Heart right ventricle (tissue), 16 donors: ENCODE measurements around the gene ARHGAP23. TPM values are rescaled to one million over a fixed set of nuclear protein-coding genes. Genes with fewer than 3 reads are reported as not detected.

Experiments used
- ATAC-seq, 8 donors: fragments of 200-7000 bp; cut with Tn5 transposase; one replicate each; pipeline ENCODE4 v1.9.1; 2020; ENCODE audit warnings: mild to moderate bottlenecking in 8 of 8, moderate library complexity in 8 of 8, moderate number of reproducible peaks in 1 of 8
- DNase-seq, 2 donors: peaks; one replicate each; pipeline ENCODE4 v3.0.0-alpha.2; 2020
- H3K27ac ChIP-seq, 10 donors: fragments of 200-600 bp; sonication (generic) in 2 of 10; one replicate each; pipeline versions ENCODE4 v1.5.0 to v1.8.0; 2020 to 2022; ENCODE audit warnings: mild to moderate bottlenecking in 3 of 10
- H3K27me3 ChIP-seq, 7 donors: fragments of 200-600 bp; one replicate each; pipeline ENCODE4 v1.8.0; 2021 to 2022; ENCODE audit warnings: mild to moderate bottlenecking in 2 of 7
- H3K36me3 ChIP-seq, 9 donors: fragments of 200-600 bp; sonication (generic) in 1 of 9; one replicate each; pipeline versions ENCODE4 v1.5.0 to v1.8.0; 2020 to 2022; ENCODE audit warnings: mild to moderate bottlenecking in 2 of 9
- H3K4me1 ChIP-seq, 9 donors: fragments of 200-600 bp; sonication (generic) in 1 of 9; one replicate each; pipeline versions ENCODE4 v1.5.0 to v1.8.0; 2020 to 2022; ENCODE audit warnings: mild to moderate bottlenecking in 4 of 9
- H3K4me3 ChIP-seq, 10 donors: fragments of 200-600 bp; sonication (generic) in 2 of 10; one replicate each; pipeline versions ENCODE4 v1.5.0 to v1.8.0; 2020 to 2022; ENCODE audit warnings: mild to moderate bottlenecking in 7 of 10, moderate library complexity in 2 of 10
- H3K9me3 ChIP-seq, 11 donors: fragments of 200-600 bp in 10 of 11; sonication (generic) in 2 of 11; one replicate each; pipeline versions ENCODE4 v1.5.0 to v1.8.0; 2013 to 2022; ENCODE audit warnings: mild to moderate bottlenecking in 2 of 11, control low read depth in 1 of 11, moderate library complexity in 1 of 11
- CTCF ChIP-seq, 9 donors: fragments of 200-600 bp; sonication (generic) in 2 of 9; IDR thresholded peaks; one replicate each; pipeline versions ENCODE4 v1.5.0 to v1.8.0; 2021 to 2022; ENCODE audit warnings: antibody characterized with exemption in 9 of 9, mild to moderate bottlenecking in 5 of 9, moderate library complexity in 1 of 9
- WGBS, 2 donors: extraction: QIAGEN DNeasy Blood & Tissue Kit; methylation state at CpG; one replicate each; pipeline ENCODE4 v1.1.7; 2013; ENCODE audit warnings: inconsistent platforms in 1 of 2; 5-methylcytosine and 5-hydroxymethylcytosine counted together
- intact Hi-C, 10 donors: fragments of 100-400 bp; cut with DNase I; formaldehyde crosslinking; loops; one replicate each; pipeline versions ENCODE4 v1.11.1 to v1.14.2; 2022
- polyA plus RNA-seq, 2 donors: library from polyadenylated mRNA; stranded (reverse); fragments of 200-250 nt; gene quantifications; one replicate each; pipeline ENCODE4 v1.2.3, GENCODE V29; 2013
- total RNA-seq, 10 donors: library from RNA; stranded (reverse); fragmentation: NEBNext Ultra II Directional in 3 of 10; extraction: Animal tissue kit (Norgen Biotek cat#: 25700) in 3 of 10; gene quantifications; one replicate each; pipeline versions ENCODE4 v1.2.1 to v1.2.4, GENCODE V29; 2021 to 2023
- donor health status: Arrhythmogenic right ventricular cardiomyopathy.
- donor health status: ischemic (EF 13 %, LVEDD 7.1; RV severe dilation, severe dysfunction).
- donor health status: healthy with polysubstance abuse.
- donor health status: DM: no; HTN: yes; CAD: no.
- donor health status: DM: no; HTN: no; CAD: no.
- donor health status: ischemic (EF 25% LVEDD 6.9; RV normal size, moderate dysfunction).
- donor health status: ischemic (EF 25% LVEDD 5.7; RV mildly dilated, moderate dysfunction).
- donor health status: healthy.
- donor health status: DM: yes; HTN: yes; CAD: no.
- donor health status: Ischemic cardiomyopathy.
- donor health status: ischemic (EF 35%, LVEDD 5.7; RV mildly dilated, moderate dysfunction).
- donor health status: nonischemic (EF 11% LVEDD 7.7; RV severe dilation, severe dysfunction).
- donor health status: DM: yes; HTN: yes; CAD: no.
- donor health status: PGD.
- donor health status: ischemic (EF 29% LVEDD 5.4; RV normal size, mild dysfunction).
- donor health status: nonischemic (EF 23%, LVEDD 6.1; RV moderate dilation, normal function).

ARHGAP23 gene
- total and polyA plus RNA-seq, 12 donors: 31.5 to 78.4 (median 63.1) TPM

DNA sequence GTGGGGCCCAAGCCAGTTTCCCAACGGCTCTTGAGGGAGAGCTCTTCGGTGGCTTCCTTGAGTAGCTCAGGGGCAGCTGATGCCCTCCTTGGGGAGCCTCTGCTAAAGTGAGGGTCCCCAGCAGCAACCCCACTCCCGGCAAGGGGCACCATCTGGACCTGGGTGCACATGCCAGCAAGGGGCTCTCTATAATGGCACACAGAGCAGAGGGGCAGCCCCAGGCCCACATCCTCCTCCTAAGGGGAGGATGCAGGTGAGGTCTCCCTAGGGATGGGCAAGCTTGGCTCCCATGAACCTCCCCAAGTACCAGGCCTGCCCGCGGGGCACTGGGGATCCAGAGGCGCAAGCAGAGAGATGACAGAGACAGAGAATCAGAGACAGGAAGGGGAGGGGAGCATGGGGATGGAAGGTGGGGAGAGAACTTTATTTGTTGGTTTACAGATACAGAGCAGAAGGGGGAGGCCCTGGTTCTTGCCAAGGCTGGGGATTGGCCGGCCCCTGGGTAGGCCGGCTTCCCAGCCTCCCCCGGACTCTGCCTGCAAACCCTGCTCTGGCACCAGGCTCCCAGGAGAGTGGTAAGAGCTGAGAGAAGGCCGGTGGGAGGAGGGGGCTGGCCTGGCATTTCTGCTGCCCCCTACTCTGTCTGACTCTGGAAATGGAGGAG lies 116.0 kb downstream of the ARHGAP23 start:
- Histone ChIP-seq H3K27me3 (peaks cover 0 to 49% (median 31%) of the 10 kb centered on the region in 7 donors), H3K4me1 (peaks cover 0 to under 1% (median 0%) of the 10 kb centered on the region in 9 donors), H3K4me3 (no peak overlapping the region), H3K36me3 (no peaks in the 10 kb centered on the region), H3K27ac (no peak overlapping the region), H3K9me3 (no peaks in the 10 kb centered on the region)
- no peak for TF ChIP-seq CTCF (IDR thresholded peaks at IDR 0.05)
- DNase-seq (no peak), ATAC-seq (no peak)
- 69 to 78% methylated on average over 10 of the region's 10 CpGs for WGBS, 2 donors
- intact Hi-C loops: no loop called here

DNA sequence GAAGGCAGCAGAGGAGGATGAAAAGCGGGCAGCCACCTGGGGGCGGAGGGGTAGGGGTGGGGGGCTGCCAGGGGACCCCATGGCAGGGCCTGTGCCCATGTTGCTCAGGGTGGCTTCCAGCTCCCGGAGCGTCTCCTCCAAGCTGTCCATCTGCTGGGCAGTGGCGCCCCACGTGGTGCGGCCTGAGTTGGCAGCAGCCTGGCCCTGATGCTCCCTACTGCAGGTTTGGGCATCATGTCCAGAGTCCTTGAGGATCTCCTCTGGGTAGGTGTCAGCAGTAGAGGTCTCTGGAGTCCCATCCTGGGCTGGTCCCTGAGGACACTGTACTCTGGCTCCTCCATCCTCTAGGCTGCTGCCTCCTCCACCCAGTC lies 116.6 kb downstream of the ARHGAP23 start:
- 84 to 85% methylated on average over 7 of the region's 7 CpGs for WGBS, 2 donors
- no peaks in the 10 kb centered on the region for H3K9me3 ChIP-seq
- DNase-seq (no peak), ATAC-seq (no peak)
- H3K4me1 ChIP-seq: peaks cover 0 to 5% (median 0%) of the 10 kb centered on the region in 9 donors
- H3K27me3 ChIP-seq: peaks cover 0 to 44% (median 31%) of the 10 kb centered on the region in 7 donors
- H3K4me3 ChIP-seq: no peak overlapping the region
- no peak overlapping the region for H3K27ac ChIP-seq
- TF ChIP-seq CTCF (IDR thresholded peaks at IDR 0.05): no peak
- intact Hi-C loops: loop anchor here in 1 of 10 donors (5.0 kb wide), 1 partner anchor 57 kb away; no protein-coding TSS in a partner anchor
- H3K36me3 ChIP-seq: no peaks in the 10 kb centered on the region

DNA sequence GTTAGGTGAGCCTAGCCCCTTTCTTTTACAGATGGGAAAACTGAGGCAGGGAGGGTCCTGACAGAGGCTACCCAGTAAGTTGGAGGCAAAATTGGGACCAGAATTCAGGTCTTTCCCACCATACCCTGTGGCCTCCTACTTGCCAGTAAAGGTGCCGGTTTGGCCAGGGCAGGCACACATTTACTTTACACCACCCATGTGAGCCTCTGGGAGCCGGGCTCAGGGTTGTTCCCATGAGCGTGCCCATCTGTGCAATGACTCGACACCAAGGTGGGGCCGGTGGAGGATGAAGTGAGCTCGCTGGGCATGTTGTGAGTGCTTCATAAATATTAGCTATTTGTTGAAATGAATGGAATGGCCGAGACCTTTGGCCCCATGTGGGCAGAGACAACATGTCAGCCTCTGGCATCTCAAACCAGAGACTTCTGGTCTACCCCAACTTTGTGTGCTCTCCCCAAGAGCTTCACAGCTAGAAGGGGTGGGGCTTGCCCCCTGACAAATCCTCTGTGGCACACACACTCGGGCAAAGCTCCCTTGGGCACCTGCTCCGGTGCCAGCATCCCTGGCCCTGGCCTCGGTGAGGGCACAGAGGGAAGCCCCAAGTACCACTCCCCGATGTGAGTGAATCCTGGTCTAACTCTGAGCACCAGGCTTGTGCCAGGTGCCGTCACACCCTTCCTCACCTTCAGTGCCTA lies 117.4 kb downstream of the ARHGAP23 start:
- no peak for DNase-seq
- peaks cover 0 to 40% (median 29%) of the 10 kb centered on the region in 7 donors for H3K27me3 ChIP-seq
- H3K4me1 ChIP-seq: peaks cover 0 to 9% (median 0%) of the 10 kb centered on the region in 9 donors
- WGBS, 2 donors: 88 to 90% methylated on average over 12 of the region's 12 CpGs
- intact Hi-C loops: loop anchor here in 1 of 10 donors (5.0 kb wide), 1 partner anchor 57 kb away; no protein-coding TSS in a partner anchor
- no peak for TF ChIP-seq CTCF (IDR thresholded peaks at IDR 0.05)
- no peak overlapping the region for H3K4me3 ChIP-seq
- no peak overlapping the region for H3K27ac ChIP-seq
- H3K9me3 ChIP-seq: no peaks in the 10 kb centered on the region
- no peaks in the 10 kb centered on the region for H3K36me3 ChIP-seq
- ATAC-seq: no peak

DNA sequence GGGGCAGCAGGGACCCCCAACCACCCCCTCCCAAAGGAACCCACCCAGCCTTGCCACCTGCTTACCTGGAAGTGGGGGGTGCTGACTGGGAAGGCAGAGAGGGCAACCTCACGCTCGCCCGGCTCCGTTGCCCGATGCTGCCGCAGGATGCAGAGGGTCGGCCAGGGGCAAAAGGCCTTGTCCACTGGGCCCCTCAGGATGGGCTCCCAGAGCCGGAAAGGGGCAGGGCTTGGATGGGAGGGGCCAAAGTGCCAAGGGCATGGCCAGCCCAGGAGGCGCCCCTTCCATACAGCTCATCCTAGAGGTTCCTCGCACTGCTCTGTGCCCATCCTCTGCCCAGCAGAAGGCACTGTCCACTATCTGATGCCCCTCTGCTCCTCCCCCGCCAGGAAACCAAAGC lies 118.1 kb downstream of the ARHGAP23 start:
- 85 to 87% methylated on average over 10 to 11 of the region's 11 CpGs for WGBS, 2 donors
- H3K27ac ChIP-seq: no peak overlapping the region
- no peak for DNase-seq
- no peak overlapping the region for H3K4me3 ChIP-seq
- ATAC-seq: no peak
- intact Hi-C loops: loop anchor here in 1 of 10 donors (5.0 kb wide), 1 partner anchor 56 kb away; no protein-coding TSS in a partner anchor
- TF ChIP-seq CTCF (IDR thresholded peaks at IDR 0.05): no peak
- peaks cover 0 to 33% (median 23%) of the 10 kb centered on the region in 7 donors for H3K27me3 ChIP-seq
- H3K36me3 ChIP-seq: no peaks in the 10 kb centered on the region
- H3K9me3 ChIP-seq: no peaks in the 10 kb centered on the region
- peaks cover 0 to 10% (median 0%) of the 10 kb centered on the region in 9 donors for H3K4me1 ChIP-seq
